Mesenchymal stem cell (in vitro differentiated cells and primary cell): ENCODE measurements around the gene CHCHD1.
A peak's percentile ranks its signal among the peaks of the same experiment; 100 is the strongest.

Experiments
- DNase-seq: peaks from one replicate; pipeline ENCODE4 v3.0.0-alpha.2; 2013
- H2AFZ ChIP-seq: one replicate; pipeline ENCODE4 v1.6.1; 2013; ENCODE audit warnings: low read depth, mild to moderate bottlenecking, control low read depth, inconsistent platforms, low read length, moderate library complexity
- H2AK5ac ChIP-seq: 2 replicates; pipeline ENCODE4 v1.6.1; 2013; ENCODE audit warnings: low read length, moderate library complexity, mild to moderate bottlenecking, inconsistent platforms; ENCODE audit not compliant: severe bottlenecking
- H2BK120ac ChIP-seq: one replicate; pipeline ENCODE4 v1.6.1; 2013; ENCODE audit warnings: low read depth, mild to moderate bottlenecking, inconsistent platforms, low read length, moderate library complexity
- H2BK12ac ChIP-seq, 2 experiments: one replicate each; pipeline ENCODE4 v1.6.1; 2013; ENCODE audit warnings: inconsistent platforms in 2 of 2, low read length in 2 of 2, mild to moderate bottlenecking in 2 of 2, moderate library complexity in 2 of 2, control low read depth in 1 of 2
- H2BK15ac ChIP-seq: one replicate; pipeline ENCODE4 v1.6.1; 2013; ENCODE audit warnings: mild to moderate bottlenecking, low read depth, inconsistent platforms; ENCODE audit not compliant: poor library complexity, severe bottlenecking
- H2BK5ac ChIP-seq: 2 replicates; pipeline ENCODE4 v1.6.1; 2013; ENCODE audit warnings: low read depth, mild to moderate bottlenecking, low read length, control low read depth, inconsistent platforms; ENCODE audit not compliant: poor library complexity, severe bottlenecking
- H3K14ac ChIP-seq, 2 experiments: one replicate each; pipeline ENCODE4 v1.6.1; 2013; ENCODE audit warnings: inconsistent platforms in 2 of 2, low read length in 2 of 2, control low read depth in 1 of 2, mild to moderate bottlenecking in 1 of 2, moderate library complexity in 1 of 2
- H3K18ac ChIP-seq, 2 experiments: one replicate each; pipeline ENCODE4 v1.6.1; 2013; ENCODE audit warnings: inconsistent platforms in 2 of 2, low read length in 2 of 2, control low read depth in 1 of 2, low read depth in 1 of 2, mild to moderate bottlenecking in 1 of 2
- H3K23ac ChIP-seq, 2 experiments: one replicate each; pipeline ENCODE4 v1.6.1; 2013; ENCODE audit warnings: inconsistent platforms in 2 of 2, low read length in 2 of 2, mild to moderate bottlenecking in 2 of 2, moderate library complexity in 2 of 2, control low read depth in 1 of 2
- H3K27ac ChIP-seq: 2 replicates; pipeline ENCODE4 v1.5.1; 2013; ENCODE audit warnings: mild to moderate bottlenecking, moderate library complexity, low read length, control low read depth, inconsistent platforms; ENCODE audit not compliant: poor library complexity, severe bottlenecking
- H3K27me3 ChIP-seq, 2 experiments: 2 replicates each; pipeline versions ENCODE4 v1.6.1 to v1.7.0; 2013; ENCODE audit warnings: low read length in 2 of 2, mild to moderate bottlenecking in 2 of 2, moderate library complexity in 2 of 2, control low read depth in 1 of 2, inconsistent platforms in 1 of 2; ENCODE audit not compliant: control insufficient read depth in 1 of 2, insufficient read depth in 1 of 2
- H3K36me3 ChIP-seq, 2 experiments: 2 replicates each; pipeline versions ENCODE4 v1.6.1 to v1.7.0; 2013; ENCODE audit warnings: low read length in 2 of 2, control low read depth in 1 of 2, inconsistent platforms in 1 of 2, low read depth in 1 of 2, mild to moderate bottlenecking in 1 of 2; ENCODE audit not compliant: insufficient read depth in 2 of 2, control insufficient read depth in 1 of 2
- H3K4ac ChIP-seq, 2 experiments: one replicate each; pipeline ENCODE4 v1.6.1; 2013; ENCODE audit warnings: inconsistent platforms in 2 of 2, low read length in 2 of 2, mild to moderate bottlenecking in 2 of 2, moderate library complexity in 2 of 2, control low read depth in 1 of 2, low read depth in 1 of 2
- H3K4me1 ChIP-seq: 2 replicates; pipeline ENCODE4 v1.6.1; 2013; ENCODE audit warnings: low read depth, low read length, control low read depth; ENCODE audit not compliant: control insufficient read depth, insufficient read depth
- H3K4me2 ChIP-seq: 2 replicates; pipeline ENCODE4 v1.6.1; 2013; ENCODE audit warnings: low read length, mild to moderate bottlenecking, inconsistent platforms; ENCODE audit not compliant: poor library complexity, severe bottlenecking
- H3K4me3 ChIP-seq, 2 experiments: 2 replicates each; pipeline versions ENCODE4 v1.5.1 to v1.7.0; 2013; ENCODE audit warnings: low read length in 2 of 2, mild to moderate bottlenecking in 2 of 2, control low read depth in 1 of 2, low read depth in 1 of 2; ENCODE audit not compliant: insufficient read depth in 1 of 2
- H3K79me1 ChIP-seq: replicated peaks from 2 replicates; pipeline ENCODE4 v1.6.1; 2013; ENCODE audit warnings: mild to moderate bottlenecking, control low read depth, low read length, inconsistent platforms; ENCODE audit not compliant: poor library complexity, severe bottlenecking
- H3K9ac ChIP-seq: 2 replicates; pipeline ENCODE4 v1.7.0; 2013; ENCODE audit warnings: mild to moderate bottlenecking, low read length, moderate library complexity
- H3K9me3 ChIP-seq: 2 replicates; pipeline ENCODE4 v1.7.0; 2013; ENCODE audit warnings: mild to moderate bottlenecking, low read length; ENCODE audit not compliant: control insufficient read depth
- H4K8ac ChIP-seq: one replicate; pipeline ENCODE4 v1.6.1; 2013; ENCODE audit warnings: inconsistent platforms, mild to moderate bottlenecking, low read length, moderate library complexity
- H4K91ac ChIP-seq: one replicate; pipeline ENCODE4 v1.6.1; 2013; ENCODE audit warnings: mild to moderate bottlenecking, low read length, inconsistent platforms
- WGBS: methylation state at CpG from one replicate; pipeline ENCODE4 v1.1.7; 2013; ENCODE audit warnings: mixed read lengths; 5-methylcytosine and 5-hydroxymethylcytosine counted together

The CHCHD1 gene

GRCh38 chr10:73799899-73800559, 18.2 kb downstream of the CHCHD1 start:
- Histone ChIP-seq H3K4me1 (peaks cover 2% of the 10 kb centered on the region), H3K79me1 (no peaks in the 10 kb centered on the region), H3K23ac (no peak overlapping the region), H3K9ac (no peak overlapping the region), H3K18ac (no peak overlapping the region), H2BK12ac (no peak overlapping the region), H3K14ac (no peak overlapping the region), H2AK5ac (no peak overlapping the region), H3K27ac (no peak overlapping the region), H3K4me2 (no peak overlapping the region), H2BK120ac (no peak overlapping the region), H2BK15ac (no peak overlapping the region), H4K8ac (no peak overlapping the region), H3K4ac (no peak overlapping the region), H2BK5ac (no peak overlapping the region), H3K9me3 (no peaks in the 10 kb centered on the region), H4K91ac (peak overlapping the region; percentile 41), H2AFZ (no peak overlapping the region), H3K36me3 (peaks cover 80 to 96% of the 10 kb centered on the region in 2 experiments), H3K27me3 (no peaks in the 10 kb centered on the region), H3K4me3 (no peak overlapping the region)
- 91% methylated on average over 6 of the region's 9 CpGs for WGBS
- no peak for DNase-seq

- Histone ChIP-seq H4K91ac (no peak overlapping the region), H3K9ac (no peak overlapping the region), H3K4me3 (no peak overlapping the region), H3K18ac (no peak overlapping the region), H3K4ac (no peak overlapping the region), H2BK12ac (no peak overlapping the region), H3K27ac (no peak overlapping the region), H2BK120ac (no peak overlapping the region), H3K79me1 (peaks cover 2% of the 10 kb centered on the region), H3K9me3 (no peaks in the 10 kb centered on the region), H3K27me3 (no peaks in the 10 kb centered on the region), H3K4me2 (no peak overlapping the region), H3K14ac (no peak overlapping the region), H3K36me3 (peaks cover 81 to 96% of the 10 kb centered on the region in 2 experiments), H2AK5ac (no peak overlapping the region), H3K4me1 (peaks cover 2% of the 10 kb centered on the region), H2BK15ac (no peak overlapping the region), H2AFZ (no peak overlapping the region), H3K23ac (no peak overlapping the region), H4K8ac (no peak overlapping the region), H2BK5ac (no peak overlapping the region)
- no peak for DNase-seq
- WGBS, result 95% methylated on average over 15 of the region's 20 CpGs
These were observed 18.9 kb downstream of the CHCHD1 start for GRCh38 chr10:73800560-73801252.

- Histone ChIP-seq H3K18ac (no peak overlapping the region), H2AFZ (no peak overlapping the region), H2BK5ac (no peak overlapping the region), H3K9me3 (no peaks in the 10 kb centered on the region), H3K27me3 (no peaks in the 10 kb centered on the region), H3K79me1 (peaks cover 3% of the 10 kb centered on the region), H3K9ac (no peak overlapping the region), H3K27ac (no peak overlapping the region), H3K36me3 (peaks cover 84 to 97% of the 10 kb centered on the region in 2 experiments), H2BK15ac (no peak overlapping the region), H2BK120ac (no peak overlapping the region), H4K91ac (no peak overlapping the region), H2BK12ac (no peak overlapping the region), H3K14ac (no peak overlapping the region), H2AK5ac (no peak overlapping the region), H3K23ac (no peak overlapping the region), H3K4me2 (no peak overlapping the region), H4K8ac (no peak overlapping the region), H3K4me3 (no peak overlapping the region), H3K4ac (no peak overlapping the region), H3K4me1 (peaks cover 2% of the 10 kb centered on the region)
- DNase-seq, result no peak
- 94% methylated on average over 13 of the region's 13 CpGs for WGBS
These were observed 19.4 kb downstream of the CHCHD1 start for GRCh38 chr10:73801253-73801590.

GRCh38 chr10:73802276-73802991, 20.6 kb downstream of the CHCHD1 start:
- Histone ChIP-seq H3K4me2 (no peak overlapping the region), H3K9me3 (no peaks in the 10 kb centered on the region), H3K4ac (no peak overlapping the region), H2BK5ac (no peak overlapping the region), H3K9ac (peak overlapping the region; percentile 1), H3K23ac (no peak overlapping the region), H3K4me1 (peaks cover 2% of the 10 kb centered on the region), H3K27me3 (no peaks in the 10 kb centered on the region), H4K8ac (no peak overlapping the region), H3K4me3 (no peak overlapping the region), H3K27ac (no peak overlapping the region), H3K18ac (no peak overlapping the region), H3K14ac (no peak overlapping the region), H4K91ac (no peak overlapping the region), H2BK15ac (no peak overlapping the region), H2AK5ac (no peak overlapping the region), H3K79me1 (peaks cover 13% of the 10 kb centered on the region), H2AFZ (no peak overlapping the region), H2BK120ac (no peak overlapping the region), H3K36me3 (peaks cover 86 to 97% of the 10 kb centered on the region in 2 experiments), H2BK12ac (no peak overlapping the region)
- WGBS, result 94% methylated on average over 11 of the region's 11 CpGs
- DNase-seq, result no peak
